ENCODE results near the gene SCAF8. TPM values are rescaled to one million over a fixed set of nuclear protein-coding genes. Genes with fewer than 3 reads are reported as not detected.

Gene SCAF8
- total and polyA plus RNA-seq, 7 experiments from 2014 or later, result 12.4 to 69.2 (median 49.1) TPM

GRCh38 chr6:154864066-154864430 is 130.8 kb downstream of the SCAF8 start:
- peaks cover 3 to 41% (median 5%) of the 10 kb centered on the region in 7 donors for H3K4me1 Mint-ChIP-seq
- ChIA-PET CTCF (no interaction called here), POLR2A (no interaction called here)
- Histone ChIP-seq H3K27ac (ENCODE audit: low read depth, low read length) (no peak overlapping the region), H3K36me3 (ENCODE audit: control insufficient read depth in 2 of 3, insufficient read depth in 3 of 3, low read length in 3 of 3) (peaks cover 0 to 6% (median 0%) of the 10 kb centered on the region in 3 experiments), H3K27me3 (ENCODE audit: control insufficient read depth in 2 of 2, insufficient read depth in 2 of 2, low read length in 2 of 2) (no peaks in the 10 kb centered on the region), H3K4me3 (ENCODE audit: low read length) (no peak overlapping the region), H3K9me3 (ENCODE audit: control insufficient read depth in 2 of 3, low read length in 3 of 3) (no peaks in the 10 kb centered on the region), H3K4me1 (ENCODE audit: control insufficient read depth in 2 of 2, insufficient read depth in 2 of 2, low read length in 2 of 2) (no peaks in the 10 kb centered on the region)
- no peak overlapping the region for H3K4me3 Mint-ChIP-seq
- H3K27me3 Mint-ChIP-seq, result no peaks in the 10 kb centered on the region
- ATAC-seq (no peak), DNase-seq (no peak)
- peak overlapping the region in 4 of 9 donors; percentile 26 to 85 (median 42) for H3K27ac Mint-ChIP-seq
- intact Hi-C loops (cut with micrococcal nuclease), result no loop called here
- peaks cover 0 to 3% (median 0%) of the 10 kb centered on the region in 11 donors for H3K9me3 Mint-ChIP-seq
- H3K36me3 Mint-ChIP-seq, result peaks cover 0 to 29% (median 10%) of the 10 kb centered on the region in 5 donors

- Histone ChIP-seq H3K27me3 (ENCODE audit: control insufficient read depth in 2 of 2, insufficient read depth in 2 of 2, low read length in 2 of 2) (no peaks in the 10 kb centered on the region), H3K4me3 (ENCODE audit: low read length) (no peak overlapping the region), H3K27ac (ENCODE audit: low read depth, low read length) (no peak overlapping the region), H3K9me3 (ENCODE audit: control insufficient read depth in 2 of 3, low read length in 3 of 3) (no peaks in the 10 kb centered on the region), H3K4me1 (ENCODE audit: control insufficient read depth in 2 of 2, insufficient read depth in 2 of 2, low read length in 2 of 2) (no peaks in the 10 kb centered on the region), H3K36me3 (ENCODE audit: control insufficient read depth in 2 of 3, insufficient read depth in 3 of 3, low read length in 3 of 3) (peaks cover 0 to 6% (median 0%) of the 10 kb centered on the region in 3 experiments)
- no peak for DNase-seq
- ATAC-seq, result no peak
- intact Hi-C loops (cut with micrococcal nuclease), result no loop called here
- peaks cover 0 to 3% (median 0%) of the 10 kb centered on the region in 11 donors for H3K9me3 Mint-ChIP-seq
- CTCF ChIA-PET, result no interaction called here
- H3K4me1 Mint-ChIP-seq, result peaks cover 0 to 33% (median 5%) of the 10 kb centered on the region in 7 donors
- no peak overlapping the region for H3K4me3 Mint-ChIP-seq
- H3K27me3 Mint-ChIP-seq, result no peaks in the 10 kb centered on the region
- peak overlapping the region in 2 of 9 donors; percentile 36 to 77 for H3K27ac Mint-ChIP-seq
- POLR2A ChIA-PET, result no interaction called here
- peaks cover 0 to 21% (median 4%) of the 10 kb centered on the region in 5 donors for H3K36me3 Mint-ChIP-seq
Observed at GRCh38 chr6:154865291-154865690, 132.1 kb downstream of the SCAF8 start.

- H3K27me3 Mint-ChIP-seq, result no peaks in the 10 kb centered on the region
- peaks cover 0 to 6% (median 0%) of the 10 kb centered on the region in 3 experiments for H3K36me3 ChIP-seq (ENCODE audit: control insufficient read depth in 2 of 3, insufficient read depth in 3 of 3, low read length in 3 of 3)
- no peak overlapping the region for H3K4me3 ChIP-seq (ENCODE audit: low read length)
- H3K9me3 ChIP-seq (ENCODE audit: control insufficient read depth in 2 of 3, low read length in 3 of 3), result no peaks in the 10 kb centered on the region
- H3K27ac Mint-ChIP-seq, result no peak overlapping the region
- H3K9me3 Mint-ChIP-seq, result peaks cover 0 to 3% (median 0%) of the 10 kb centered on the region in 11 donors
- no peak overlapping the region for H3K27ac ChIP-seq (ENCODE audit: low read depth, low read length)
- H3K4me1 Mint-ChIP-seq, result peaks cover 0 to 24% (median 5%) of the 10 kb centered on the region in 7 donors
- POLR2A ChIA-PET, result no interaction called here
- CTCF ChIA-PET, result interaction anchor here (0.5 to 1.0 kb wide), 3 partner anchors 22 to 415 kb away, joined by 3 read pairs; no protein-coding TSS in a partner anchor
- no peak overlapping the region for H3K4me3 Mint-ChIP-seq
- peaks cover 0 to 23% (median 5%) of the 10 kb centered on the region in 5 donors for H3K36me3 Mint-ChIP-seq
- no peaks in the 10 kb centered on the region for H3K27me3 ChIP-seq (ENCODE audit: control insufficient read depth in 2 of 2, insufficient read depth in 2 of 2, low read length in 2 of 2)
- intact Hi-C loops (cut with micrococcal nuclease), result loop anchor here (1.0 kb wide), 2 partner anchors 193 to 306 kb away; no protein-coding TSS in a partner anchor
- DNase-seq (peak in 5 of 9 donors; percentile 1 to 26 (median 5)), ATAC-seq (no peak)
- H3K4me1 ChIP-seq (ENCODE audit: control insufficient read depth in 2 of 2, insufficient read depth in 2 of 2, low read length in 2 of 2), result no peaks in the 10 kb centered on the region
Observed at GRCh38 chr6:154868143-154868594, 135.0 kb downstream of the SCAF8 start.

DNA sequence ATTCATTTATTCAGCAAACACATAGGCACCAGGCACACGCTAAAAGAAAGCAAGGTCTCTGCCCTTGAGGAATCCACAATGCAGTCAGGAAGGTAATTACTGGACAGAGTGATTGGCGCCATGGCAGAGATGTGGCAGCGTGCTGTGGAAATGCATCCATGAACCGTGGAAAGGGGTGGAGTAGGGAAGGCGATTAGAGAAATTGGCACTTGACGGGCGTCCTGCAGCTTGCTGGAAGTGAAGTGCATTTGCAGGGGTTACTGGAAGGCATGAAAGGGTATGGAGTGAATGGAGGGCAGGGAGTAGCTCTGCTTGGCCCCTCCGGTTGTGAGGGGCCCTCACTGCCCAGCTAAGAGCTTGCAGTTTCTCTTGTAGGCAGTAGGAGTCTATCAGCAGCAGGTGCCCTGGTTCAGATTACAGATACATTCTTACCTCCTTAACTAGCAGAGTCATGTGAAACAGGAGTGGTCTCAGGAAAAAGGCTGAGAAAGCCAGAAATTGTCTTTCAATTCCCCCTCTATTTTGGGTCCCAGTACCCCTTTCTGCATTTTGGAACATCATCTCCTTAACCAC is 139.4 kb downstream of the SCAF8 start:
- Mint-ChIP-seq H3K27ac (peak overlapping the region in 1 of 9 donors; percentile 26), H3K27me3 (no peaks in the 10 kb centered on the region), H3K4me1 (peaks cover 0 to 10% (median 4%) of the 10 kb centered on the region in 7 donors), H3K4me3 (no peak overlapping the region), H3K9me3 (no peaks in the 10 kb centered on the region), H3K36me3 (peaks cover 0 to 29% (median 7%) of the 10 kb centered on the region in 5 donors)
- POLR2A ChIA-PET, result no interaction called here
- H3K4me1 ChIP-seq (ENCODE audit: control insufficient read depth in 2 of 2, insufficient read depth in 2 of 2, low read length in 2 of 2), result no peaks in the 10 kb centered on the region
- H3K27ac ChIP-seq (ENCODE audit: low read depth, low read length), result no peak overlapping the region
- no peaks in the 10 kb centered on the region for H3K9me3 ChIP-seq (ENCODE audit: control insufficient read depth in 2 of 3, low read length in 3 of 3)
- intact Hi-C loops (cut with micrococcal nuclease), result no loop called here
- no peaks in the 10 kb centered on the region for H3K36me3 ChIP-seq (ENCODE audit: control insufficient read depth in 2 of 3, insufficient read depth in 3 of 3, low read length in 3 of 3)
- H3K4me3 ChIP-seq (ENCODE audit: low read length), result no peak overlapping the region
- DNase-seq (no peak), ATAC-seq (no peak)
- H3K27me3 ChIP-seq (ENCODE audit: control insufficient read depth in 2 of 2, insufficient read depth in 2 of 2, low read length in 2 of 2), result no peaks in the 10 kb centered on the region
- CTCF ChIA-PET, result no interaction called here

DNA sequence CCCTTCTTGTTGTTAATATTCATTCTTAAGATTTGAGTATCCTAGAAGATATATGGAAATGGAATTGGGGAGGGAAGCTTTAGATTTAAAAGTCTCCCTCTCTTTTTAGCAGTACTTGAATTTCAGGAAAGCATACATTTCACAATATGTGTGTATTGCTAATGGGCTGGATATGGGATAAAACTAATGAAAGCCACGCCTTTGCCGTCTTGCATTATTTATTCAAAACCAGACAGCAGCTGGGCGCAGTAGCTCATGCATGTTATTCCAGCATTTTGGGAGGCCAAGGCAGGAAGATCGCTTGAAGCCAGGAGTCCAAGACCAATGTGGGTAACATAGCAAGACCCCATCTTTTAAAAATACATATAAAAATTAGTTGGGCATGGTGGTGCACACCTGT is 140.3 kb downstream of the SCAF8 start:
- ATAC-seq (no peak), DNase-seq (no peak)
- Mint-ChIP-seq H3K27ac (no peak overlapping the region), H3K27me3 (no peaks in the 10 kb centered on the region), H3K9me3 (no peaks in the 10 kb centered on the region), H3K4me3 (no peak overlapping the region), H3K4me1 (peaks cover 0 to 10% (median 4%) of the 10 kb centered on the region in 7 donors), H3K36me3 (peaks cover 0 to 31% (median 10%) of the 10 kb centered on the region in 5 donors)
- POLR2A ChIA-PET, result no interaction called here
- Histone ChIP-seq H3K27ac (ENCODE audit: low read depth, low read length) (no peak overlapping the region), H3K27me3 (ENCODE audit: control insufficient read depth in 2 of 2, insufficient read depth in 2 of 2, low read length in 2 of 2) (no peaks in the 10 kb centered on the region), H3K36me3 (ENCODE audit: control insufficient read depth in 2 of 3, insufficient read depth in 3 of 3, low read length in 3 of 3) (no peaks in the 10 kb centered on the region), H3K4me1 (ENCODE audit: control insufficient read depth in 2 of 2, insufficient read depth in 2 of 2, low read length in 2 of 2) (no peaks in the 10 kb centered on the region), H3K4me3 (ENCODE audit: low read length) (no peak overlapping the region), H3K9me3 (ENCODE audit: control insufficient read depth in 2 of 3, low read length in 3 of 3) (no peaks in the 10 kb centered on the region)
- intact Hi-C loops (cut with micrococcal nuclease), result no loop called here
- CTCF ChIA-PET, result no interaction called here

GRCh38 chr6:154874773-154875592 is 141.8 kb downstream of the SCAF8 start:
- ATAC-seq, result no peak

More at GRCh38 chr6:154874773-154875592, 141.8 kb downstream of the SCAF8 start:
- Mint-ChIP-seq H3K36me3 (peaks cover 0 to 37% (median 18%) of the 10 kb centered on the region in 5 donors), H3K27me3 (no peaks in the 10 kb centered on the region), H3K4me3 (no peak overlapping the region), H3K27ac (peak overlapping the region in 3 of 9 donors; percentile 17 to 26 (median 22)), H3K9me3 (no peaks in the 10 kb centered on the region), H3K4me1 (peaks cover 0 to 10% (median 4%) of the 10 kb centered on the region in 7 donors)
- H3K27ac ChIP-seq (ENCODE audit: low read depth, low read length), result no peak overlapping the region
- no peaks in the 10 kb centered on the region for H3K27me3 ChIP-seq (ENCODE audit: control insufficient read depth in 2 of 2, insufficient read depth in 2 of 2, low read length in 2 of 2)
- H3K4me1 ChIP-seq (ENCODE audit: control insufficient read depth in 2 of 2, insufficient read depth in 2 of 2, low read length in 2 of 2), result no peaks in the 10 kb centered on the region
- intact Hi-C loops (cut with micrococcal nuclease), result no loop called here
- POLR2A ChIA-PET, result no interaction called here
- DNase-seq, result no peak
- no peaks in the 10 kb centered on the region for H3K9me3 ChIP-seq (ENCODE audit: control insufficient read depth in 2 of 3, low read length in 3 of 3)
- H3K36me3 ChIP-seq (ENCODE audit: control insufficient read depth in 2 of 3, insufficient read depth in 3 of 3, low read length in 3 of 3), result no peaks in the 10 kb centered on the region
- H3K4me3 ChIP-seq (ENCODE audit: low read length), result no peak overlapping the region
- CTCF ChIA-PET, result no interaction called here

Data from naive thymus-derived CD4-positive, alpha-beta T cell (primary cell).